H1 (cell line): ENCODE results near the gene MPC1. TPM values are rescaled to one million over a fixed set of nuclear protein-coding genes. Genes with fewer than 3 reads are reported as not detected.
A peak's percentile ranks its signal among the peaks of the same experiment; 100 is the strongest.

Experiments used
- CTCF ChIA-PET: fragments of 300-600 bp; sonication (Branson Sonifier 250); formaldehyde crosslinking; loops from one replicate; lab custom pipeline; 2021; ENCODE audit not compliant: partially characterized antibody; lab: Charles Lee
- POLR2A ChIA-PET: fragments of 300-600 bp; sonication (Branson Sonifier 250); formaldehyde crosslinking; loops from one replicate; lab custom pipeline; 2021; ENCODE audit warnings: inconsistent platforms; ENCODE audit not compliant: partially characterized antibody; lab: Charles Lee
- DNase-seq, 2 experiments: peaks; one replicate each; pipeline versions ENCODE4 v3.0.0 to v3.0.0-alpha.2; 2010 to 2022; ENCODE audit warnings: low spot score in 2 of 2, low read depth in 1 of 2, mixed read lengths in 1 of 2
- FAIRE-seq: peaks from 2 replicates; lab custom pipeline; 2011; peaks lifted over from hg19 to GRCh38; lab: Jason Lieb, UNC
- H2AFZ ChIP-seq: 2 replicates; pipeline ENCODE4 v1.8.1; 2012; ENCODE audit warnings: low read length, inconsistent platforms
- H2AK5ac ChIP-seq: 2 replicates; pipeline ENCODE4 v1.6.1; 2013; ENCODE audit warnings: low read depth, low read length
- H2BK120ac ChIP-seq: replicated peaks from 2 replicates; pipeline ENCODE3; 2013; ENCODE audit warnings: low read depth, low read length, inconsistent platforms
- H2BK12ac ChIP-seq: 2 replicates; pipeline ENCODE4 v1.6.1; 2013; ENCODE audit warnings: low read depth, low read length
- H2BK15ac ChIP-seq: 2 replicates; pipeline ENCODE4 v1.6.1; 2013; ENCODE audit warnings: low read length
- H2BK20ac ChIP-seq: 2 replicates; pipeline ENCODE4 v1.6.1; 2013; ENCODE audit warnings: low read length
- H2BK5ac ChIP-seq: 2 replicates; pipeline ENCODE4 v1.6.1; 2013; ENCODE audit warnings: low read depth, low read length
- H3K14ac ChIP-seq: 2 replicates; pipeline ENCODE4 v1.6.1; 2013; ENCODE audit warnings: inconsistent platforms; ENCODE audit not compliant: insufficient read length
- H3K18ac ChIP-seq: 2 replicates; pipeline ENCODE4 v1.6.1; 2013; ENCODE audit warnings: low read length; ENCODE audit errors: extremely low read depth
- H3K23ac ChIP-seq: 2 replicates; pipeline ENCODE4 v1.6.1; 2013; ENCODE audit warnings: inconsistent platforms; ENCODE audit not compliant: insufficient read length
- H3K23me2 ChIP-seq: 2 replicates; pipeline ENCODE4 v1.6.1; 2013; ENCODE audit warnings: low read depth, low read length
- H3K27ac ChIP-seq: 2 replicates; pipeline ENCODE4 v1.6.1; 2011; ENCODE audit warnings: low read depth, low read length, inconsistent platforms
- H3K27me3 ChIP-seq, 4 experiments: replicated peaks in 1 of 4; 1 replicate in 1 of 4; 2 replicates in 3 of 4; pipeline versions ENCODE4 v1.6.1 to v1.8.1; 2011 to 2013; ENCODE audit warnings: low read length in 3 of 4, mild to moderate bottlenecking in 3 of 4, inconsistent platforms in 2 of 4, mixed read lengths in 2 of 4, moderate library complexity in 1 of 4; ENCODE audit not compliant: control insufficient read depth in 3 of 4, insufficient read depth in 3 of 4; ENCODE audit errors: extremely low read depth in 1 of 4
- H3K36me3 ChIP-seq, 4 experiments: 2 replicates each; pipeline versions ENCODE4 v1.6.1 to v1.8.1; 2011 to 2013; ENCODE audit warnings: mild to moderate bottlenecking in 4 of 4, low read length in 3 of 4, moderate library complexity in 2 of 4, control low read depth in 1 of 4, inconsistent platforms in 1 of 4; ENCODE audit not compliant: insufficient read depth in 4 of 4, control insufficient read depth in 2 of 4
- H3K4ac ChIP-seq: replicated peaks from 2 replicates; pipeline ENCODE3; 2013; ENCODE audit warnings: low read length, low read depth, mixed read lengths, inconsistent platforms; ENCODE audit not compliant: insufficient read length
- H3K4me1 ChIP-seq, 4 experiments: replicated peaks in 1 of 4; 1 replicate in 1 of 4; 2 replicates in 3 of 4; pipeline versions ENCODE4 v1.6.1 to v1.8.1; 2011 to 2013; ENCODE audit warnings: low read length in 3 of 4, inconsistent platforms in 2 of 4, mixed read lengths in 1 of 4; ENCODE audit not compliant: insufficient read depth in 4 of 4, control insufficient read depth in 3 of 4
- H3K4me2 ChIP-seq, 2 experiments: 2 replicates each; pipeline versions ENCODE4 v1.6.1 to v1.8.1; 2011 to 2013; ENCODE audit warnings: low read depth in 2 of 2, low read length in 2 of 2, control low read depth in 1 of 2, inconsistent platforms in 1 of 2, mild to moderate bottlenecking in 1 of 2; ENCODE audit not compliant: insufficient read depth in 1 of 2
- H3K4me3 ChIP-seq, 4 experiments: fragments of 200-600, 300-600 bp in 1 of 4; sonication (generic), shearing (Covaris generic), sonication (Bioruptor Twin) in 1 of 4; 2 replicates each; pipeline versions ENCODE4 v1.5.1 to v1.8.1; 2011 to 2016; ENCODE audit warnings: low read length in 4 of 4, low read depth in 3 of 4, control low read depth in 2 of 4, inconsistent platforms in 2 of 4, mild to moderate bottlenecking in 2 of 4, mixed read lengths in 1 of 4, moderate library complexity in 1 of 4; ENCODE audit not compliant: insufficient read depth in 2 of 4; ENCODE audit errors: extremely low read depth in 1 of 4
- H3K56ac ChIP-seq: replicated peaks from 2 replicates; pipeline ENCODE3; 2013; ENCODE audit warnings: low read depth, mild to moderate bottlenecking, mixed read lengths, low read length, inconsistent platforms; ENCODE audit not compliant: insufficient read length
- H3K79me1 ChIP-seq: 2 replicates; pipeline ENCODE4 v1.6.1; 2013; ENCODE audit warnings: low read depth, low read length, control low read depth
- H3K79me2 ChIP-seq, 2 experiments: 2 replicates each; pipeline versions ENCODE4 v1.6.1 to v1.8.1; 2012 to 2013; ENCODE audit warnings: low read length in 2 of 2, mild to moderate bottlenecking in 2 of 2, inconsistent platforms in 1 of 2; ENCODE audit not compliant: insufficient read depth in 2 of 2, control insufficient read depth in 1 of 2
- H3K9ac ChIP-seq, 4 experiments: replicated peaks in 1 of 4; 1 replicate in 1 of 4; 2 replicates in 3 of 4; pipeline versions ENCODE4 v1.6.1 to v1.8.1; 2011 to 2013; ENCODE audit warnings: low read depth in 3 of 4, low read length in 3 of 4, control low read depth in 2 of 4, mild to moderate bottlenecking in 2 of 4, moderate library complexity in 2 of 4, inconsistent platforms in 1 of 4; ENCODE audit errors: extremely low read depth in 1 of 4
- H3K9me3 ChIP-seq, 2 experiments: 2 replicates each; pipeline versions ENCODE4 v1.6.1 to v1.8.1; 2012 to 2013; ENCODE audit warnings: mild to moderate bottlenecking in 2 of 2, moderate library complexity in 2 of 2, control low read depth in 1 of 2, inconsistent platforms in 1 of 2, low read depth in 1 of 2, low read length in 1 of 2, mixed read lengths in 1 of 2; ENCODE audit not compliant: insufficient read depth in 2 of 2
- H4K20me1 ChIP-seq, 2 experiments: replicated peaks in 1 of 2; 2 replicates each; pipeline versions ENCODE3 to v1.8.1; 2011 to 2013; ENCODE audit warnings: inconsistent platforms in 2 of 2, low read length in 2 of 2, mild to moderate bottlenecking in 1 of 2; ENCODE audit not compliant: insufficient read depth in 2 of 2, control insufficient read depth in 1 of 2
- H4K5ac ChIP-seq: 2 replicates; pipeline ENCODE4 v1.6.1; 2013; ENCODE audit warnings: low read length, low read depth, mixed read lengths, inconsistent platforms; ENCODE audit not compliant: insufficient read length
- H4K8ac ChIP-seq: 2 replicates; pipeline ENCODE4 v1.8.0; 2013; ENCODE audit warnings: mild to moderate bottlenecking, moderate library complexity, low read length, inconsistent platforms; ENCODE audit not compliant: insufficient read depth; ENCODE audit errors: extremely low read depth
- H4K91ac ChIP-seq: replicated peaks from 2 replicates; pipeline ENCODE3; 2013; ENCODE audit warnings: low read length, mixed read lengths, inconsistent platforms; ENCODE audit not compliant: insufficient read length
- CEBPB ChIP-seq: IDR thresholded peaks from 2 replicates; pipeline ENCODE4 v1.6.1; 2012; ENCODE audit warnings: low read depth, low read length
- CHD2 ChIP-seq: IDR thresholded peaks from 2 replicates; pipeline ENCODE4 v1.6.1; 2012; ENCODE audit warnings: low read length, improper control_type of control experiment
- CTBP2 ChIP-seq: IDR thresholded peaks from 2 replicates; pipeline ENCODE4 v1.7.0; 2011; ENCODE audit warnings: borderline replicate concordance, mild to moderate bottlenecking, moderate library complexity, mixed read lengths, low read length; ENCODE audit not compliant: insufficient read depth, insufficient read length
- CTCF ChIP-seq, 3 experiments: IDR thresholded peaks; 1 replicate in 2 of 3; 2 replicates in 1 of 3; pipeline versions ENCODE4 v1.5.1 to v1.6.1; 2011; ENCODE audit warnings: low read length in 3 of 3, mild to moderate bottlenecking in 3 of 3, inconsistent platforms in 2 of 3, low read depth in 1 of 3, moderate library complexity in 1 of 3; ENCODE audit not compliant: insufficient read depth in 1 of 3; ENCODE audit errors: control extremely low read depth in 1 of 3
- EGR1 ChIP-seq: IDR thresholded peaks from 2 replicates; pipeline ENCODE4 v1.6.1; 2011; ENCODE audit warnings: low read depth, low read length, borderline replicate concordance
- KDM4A ChIP-seq: IDR thresholded peaks from one replicate; pipeline ENCODE4 v1.7.1; 2012; ENCODE audit warnings: low read depth, mild to moderate bottlenecking, moderate library complexity, low read length, inconsistent platforms; ENCODE audit not compliant: severe bottlenecking
- POLR2A ChIP-seq, 2 experiments: IDR thresholded peaks; 1 replicate in 1 of 2; 2 replicates in 1 of 2; pipeline ENCODE4 v1.6.1; 2011; ENCODE audit warnings: low read depth in 2 of 2, low read length in 2 of 2, mild to moderate bottlenecking in 2 of 2; ENCODE audit errors: control extremely low read depth in 1 of 2
- RFX5 ChIP-seq: IDR thresholded peaks from 2 replicates; pipeline ENCODE4 v1.6.1; 2011; ENCODE audit warnings: low read depth, low read length, improper control_type of control experiment, borderline replicate concordance
- SP1 ChIP-seq: IDR thresholded peaks from 2 replicates; pipeline ENCODE4 v1.6.1; 2011; ENCODE audit warnings: low read depth, low read length
- ZNF274 ChIP-seq: IDR thresholded peaks from 2 replicates; pipeline ENCODE4 v1.7.0; 2012; ENCODE audit warnings: low read length, borderline replicate concordance; ENCODE audit errors: extremely low read depth
- WGBS, 2 experiments: shearing (Covaris generic) in 1 of 2; methylation state at CpG; one replicate each; pipeline versions ENCODE4 v1.1.6 to v1.1.7; 2013 to 2015; ENCODE audit warnings: low lambda C conversion rate in 2 of 2, mixed read lengths in 2 of 2, inconsistent platforms in 1 of 2, low coverage in 1 of 2, missing lambda C conversion rate in 1 of 2; ENCODE audit not compliant: insufficient replicate concordance in 2 of 2, insufficient coverage in 1 of 2, insufficient read length in 1 of 2; ENCODE audit errors: extremely low coverage in 1 of 2, missing lambda C conversion rate in 1 of 2; 5-methylcytosine and 5-hydroxymethylcytosine counted together
- polyA plus RNA-seq, 7 experiments: library from polyadenylated mRNA; depleted of rRNA in 3 of 7; stranded (reverse) in 5 of 7; unstranded in 2 of 7; fragments of >200 nt in 5 of 7; fragments of 200-250 nt in 2 of 7; gene quantifications; 1 replicate in 5 of 7; 2 replicates in 1 of 7; 4 replicates in 1 of 7; pipeline versions ENCODE4 v1.2.1 to v1.2.3, GENCODE V29; 2011 to 2013; ENCODE audit warnings: missing spikeins in 2 of 7, mixed read lengths in 2 of 7
- total RNA-seq: library from RNA; stranded (reverse); fragmentation: NEBNext Ultra II Directional; extraction: Animal tissue kit (Norgen Biotek cat#: 25700); gene quantifications from 2 replicates; pipeline ENCODE4 v1.2.1, GENCODE V29; 2021

MPC1 gene
- total and polyA plus RNA-seq, 2 of the 8 experiments (the other 6 are each of a cell fraction or from before 2014, with no cell fraction given): 10.2 to 12.6 TPM

GRCh38 chr6:166325383-166326042 lies 57.2 kb downstream of the MPC1 start:
- H4K8ac ChIP-seq: no peak overlapping the region
- no peak overlapping the region for H3K27ac ChIP-seq
- no peak overlapping the region for H2AFZ ChIP-seq
- WGBS, 2 experiments: 80% methylated on average over 6 of the region's 6 CpGs; no CpG with 5 or more reads in 1 of the 2 experiments
- H2BK12ac ChIP-seq: no peak overlapping the region
- DNase-seq (peak in 1 of 2 experiments; percentile 35), FAIRE-seq (no peak)
- no peak for TF ChIP-seq RFX5
- TF ChIP-seq CTBP2: no peak
- no peak for TF ChIP-seq CEBPB
- no peak for TF ChIP-seq EGR1
- TF ChIP-seq SP1: no peak
- TF ChIP-seq CHD2: no peak
- no peak for TF ChIP-seq CTCF (IDR thresholded peaks at IDR 0.05; ENCODE audit: control extremely low read depth in 1 of 3, insufficient read depth in 1 of 3, low read depth in 1 of 3, low read length in 3 of 3)
- TF ChIP-seq POLR2A (IDR thresholded peaks at IDR 0.05; ENCODE audit: control extremely low read depth in 1 of 2, low read depth in 2 of 2, low read length in 2 of 2): no peak
- TF ChIP-seq KDM4A: no peak
- no peak for TF ChIP-seq ZNF274
- POLR2A ChIA-PET: interaction anchor here (0.8 to 1.6 kb wide), 2 partner anchors 9 to 88 kb away, joined by 4 to 5 read pairs; no protein-coding TSS in a partner anchor
- H3K79me2 ChIP-seq: peaks cover 5 to 38% of the 10 kb centered on the region in 2 experiments
- H2BK15ac ChIP-seq: no peak overlapping the region
- no peak overlapping the region for H3K14ac ChIP-seq
- H3K4me2 ChIP-seq: no peak overlapping the region
- peaks cover 3 to 56% (median 13%) of the 10 kb centered on the region in 4 experiments for H3K36me3 ChIP-seq
- H3K4me3 ChIP-seq: no peak overlapping the region
- H3K9me3 ChIP-seq: no peaks in the 10 kb centered on the region
- no peak overlapping the region for H3K18ac ChIP-seq
- H4K5ac ChIP-seq: no peak overlapping the region
- peaks cover 0 to 3% (median 2%) of the 10 kb centered on the region in 4 experiments; a peak in 2 of 7 replicates for H3K4me1 ChIP-seq
- no peak overlapping the region for H3K4ac ChIP-seq
- H3K9ac ChIP-seq: no peak overlapping the region
- no peak overlapping the region for H2BK5ac ChIP-seq
- CTCF ChIA-PET: interaction anchor here (0.7 to 3.2 kb wide), 7 partner anchors 12 to 113 kb away, joined by 3 to 27 read pairs (median 3); no protein-coding TSS in a partner anchor
- no peak overlapping the region for H2BK120ac ChIP-seq
- no peak overlapping the region for H3K56ac ChIP-seq
- no peak overlapping the region for H2BK20ac ChIP-seq
- no peak overlapping the region for H3K23ac ChIP-seq
- H3K27me3 ChIP-seq: no peaks in the 10 kb centered on the region
- H4K91ac ChIP-seq: no peak overlapping the region
- H3K79me1 ChIP-seq: peaks cover 8% of the 10 kb centered on the region; the same call in 1 of the 2 replicates
- no peak overlapping the region for H2AK5ac ChIP-seq
- peaks cover 6 to 9% of the 10 kb centered on the region in 2 experiments for H4K20me1 ChIP-seq
- no peaks in the 10 kb centered on the region for H3K23me2 ChIP-seq
